CD14-positive monocyte (primary cell): ENCODE measurements around the gene RO60. TPM values are rescaled to one million over a fixed set of nuclear protein-coding genes. Genes with fewer than 3 reads are reported as not detected.

Experiments
- DNase-seq, 3 donors: peaks; one replicate each; pipeline ENCODE4 v3.0.0-alpha.2; 2011 to 2022
- H2AFZ ChIP-seq: 2 replicates; pipeline ENCODE4 v1.6.0; 2012; ENCODE audit warnings: mild to moderate bottlenecking, low read depth, low read length, inconsistent platforms; ENCODE audit not compliant: insufficient read depth, poor library complexity, severe bottlenecking
- H3K27ac ChIP-seq, 2 donors: 1 replicate in 1 of 2; 2 replicates in 1 of 2; pipeline ENCODE4 v1.5.1; 2012 to 2013; ENCODE audit warnings: low read length in 2 of 2, control low read depth in 1 of 2, inconsistent platforms in 1 of 2, low read depth in 1 of 2, mild to moderate bottlenecking in 1 of 2
- H3K27me3 ChIP-seq, 2 donors: one replicate each; pipeline versions ENCODE4 v1.6.0 to v1.6.1; 2011 to 2013; ENCODE audit warnings: low read length in 2 of 2; ENCODE audit not compliant: control insufficient read depth in 2 of 2, insufficient read depth in 2 of 2
- H3K36me3 ChIP-seq, 2 donors: replicated peaks in 1 of 2; 1 replicate in 1 of 2; 2 replicates in 1 of 2; pipeline versions ENCODE4 v1.5.1 to v1.6.1; 2012 to 2013; ENCODE audit warnings: low read length in 2 of 2, control low read depth in 1 of 2, inconsistent platforms in 1 of 2, mild to moderate bottlenecking in 1 of 2; ENCODE audit not compliant: insufficient read depth in 2 of 2, control insufficient read depth in 1 of 2
- H3K4me1 ChIP-seq, 2 donors: 1 replicate in 1 of 2; 2 replicates in 1 of 2; pipeline versions ENCODE4 v1.5.1 to v1.6.1; 2012 to 2013; ENCODE audit warnings: low read length in 2 of 2, control low read depth in 1 of 2, inconsistent platforms in 1 of 2, mild to moderate bottlenecking in 1 of 2, moderate library complexity in 1 of 2; ENCODE audit not compliant: insufficient read depth in 2 of 2, control insufficient read depth in 1 of 2
- H3K4me2 ChIP-seq: replicated peaks from 2 replicates; pipeline ENCODE3; 2012; ENCODE audit warnings: low read length, moderate library complexity, mild to moderate bottlenecking; ENCODE audit not compliant: poor library complexity, severe bottlenecking; ENCODE audit errors: extremely low read depth
- H3K4me3 ChIP-seq, 3 experiments: fragments of 200-600 bp in 1 of 3; sonication (generic) in 1 of 3; replicated peaks in 1 of 3; 1 replicate in 2 of 3; 2 replicates in 1 of 3; pipeline ENCODE4 v1.5.1; 2011 to 2013; ENCODE audit warnings: low read length in 3 of 3, mild to moderate bottlenecking in 3 of 3, control low read depth in 2 of 3, low read depth in 2 of 3, inconsistent platforms in 1 of 3, moderate library complexity in 1 of 3
- H3K79me2 ChIP-seq: 2 replicates; pipeline ENCODE4 v1.6.0; 2012; ENCODE audit warnings: mild to moderate bottlenecking, control low read depth, inconsistent platforms, low read length, moderate library complexity; ENCODE audit not compliant: insufficient read depth
- H3K9ac ChIP-seq: 2 replicates; pipeline ENCODE4 v1.6.0; 2017; ENCODE audit warnings: low read length, mild to moderate bottlenecking; ENCODE audit not compliant: insufficient read depth, poor library complexity, severe bottlenecking
- H3K9me3 ChIP-seq, 2 donors: replicated peaks in 1 of 2; 1 replicate in 1 of 2; 2 replicates in 1 of 2; pipeline versions ENCODE4 v1.5.1 to v1.6.1; 2012 to 2013; ENCODE audit warnings: low read length in 2 of 2, control low read depth in 1 of 2; ENCODE audit not compliant: control insufficient read depth in 1 of 2, insufficient read depth in 1 of 2
- H4K20me1 ChIP-seq: 2 replicates; pipeline ENCODE4 v1.6.0; 2012; ENCODE audit warnings: mild to moderate bottlenecking, low read length, control low read depth, moderate library complexity; ENCODE audit not compliant: insufficient read depth
- H3K27ac Mint-ChIP-seq, 7 donors: one replicate each; pipeline ENCODE4 v1.8.0; 2020; ENCODE audit warnings: mild to moderate bottlenecking in 7 of 7, mixed read lengths in 7 of 7, moderate library complexity in 6 of 7, inconsistent platforms in 2 of 7
- H3K27me3 Mint-ChIP-seq, 3 donors: one replicate each; pipeline ENCODE4 v1.8.0; 2021 to 2022; ENCODE audit warnings: low read depth in 3 of 3, mild to moderate bottlenecking in 3 of 3, mixed read lengths in 3 of 3, moderate library complexity in 3 of 3, inconsistent platforms in 1 of 3
- H3K36me3 Mint-ChIP-seq, 2 donors: one replicate each; pipeline ENCODE4 v1.8.0; 2020; ENCODE audit warnings: mixed read lengths in 2 of 2, inconsistent platforms in 1 of 2, mild to moderate bottlenecking in 1 of 2
- H3K4me1 Mint-ChIP-seq: one replicate; pipeline ENCODE4 v1.8.0; 2020; ENCODE audit warnings: mild to moderate bottlenecking, mixed read lengths
- H3K4me3 Mint-ChIP-seq, 2 donors: one replicate each; pipeline ENCODE4 v1.8.0; 2020; ENCODE audit warnings: mild to moderate bottlenecking in 2 of 2, mixed read lengths in 2 of 2, moderate library complexity in 1 of 2
- H3K9me3 Mint-ChIP-seq, 7 donors: one replicate each; pipeline ENCODE4 v1.8.0; 2020 to 2022; ENCODE audit warnings: mixed read lengths in 7 of 7, mild to moderate bottlenecking in 6 of 7, moderate library complexity in 6 of 7, inconsistent platforms in 2 of 7
- intact Hi-C, 2 donors: fragments of 100-400 bp; cut with micrococcal nuclease; formaldehyde crosslinking; loops; one replicate each; pipeline versions ENCODE4 v1.15.0 to v1.15.1; 2023
- polyA plus RNA-seq, 3 donors: library from polyadenylated mRNA; depleted of rRNA in 1 of 3; unstranded in 2 of 3; stranded (reverse) in 1 of 3; fragments of 300-500 nt in 2 of 3; fragments of >200 nt in 1 of 3; fragmentation: Illumina TruSeq in 2 of 3; gene quantifications; 1 replicate in 2 of 3; 2 replicates in 1 of 3; pipeline ENCODE4 v1.2.3, GENCODE V29; 2012 to 2021
- TF ChIP-seq, protein P1 (sequence below): fragments of 200-600 bp; IDR thresholded peaks from one replicate; pipeline ENCODE4 v1.8.0; 2022; ENCODE audit warnings: antibody characterized with exemption, mild to moderate bottlenecking

The RO60 gene
- polyA plus RNA-seq, 3 donors = 13.2 to 67.9 (median 58.1) TPM

DNA sequence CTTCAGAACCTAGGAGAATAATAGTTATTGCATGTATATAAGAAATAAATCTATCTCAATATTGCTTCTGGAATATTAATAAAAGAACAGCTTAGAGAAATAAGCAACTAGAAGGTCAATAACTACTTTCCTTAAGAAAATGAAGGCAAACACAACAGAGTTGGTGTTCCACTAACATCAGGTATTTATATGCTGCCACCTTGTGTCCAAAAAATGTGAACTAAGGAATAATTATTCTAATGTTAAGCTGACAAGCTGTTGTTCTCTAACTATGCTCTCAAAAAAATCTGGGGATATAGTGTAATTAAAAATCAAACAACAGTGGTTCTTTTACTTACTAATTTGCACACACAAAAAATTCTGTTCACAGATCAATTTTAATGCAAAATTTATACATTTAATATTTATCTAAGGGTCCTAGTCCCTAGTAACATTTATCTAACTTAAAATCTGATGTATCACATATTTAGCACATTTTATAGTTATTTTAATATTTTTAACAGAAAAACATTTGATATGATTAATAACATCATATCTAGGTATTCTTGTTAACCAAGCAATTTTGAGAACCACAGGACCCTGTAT, 39.9 kb upstream of the RO60 start:
- Mint-ChIP-seq H3K4me1 (peaks cover 4% of the 10 kb centered on the region), H3K4me3 (no peak overlapping the region), H3K27ac (peak overlapping the region in 4 of 7 donors; percentile 37 to 64 (median 44)), H3K9me3 (no peaks in the 10 kb centered on the region), H3K36me3 (peaks cover 16 to 19% of the 10 kb centered on the region in 2 donors), H3K27me3 (no peaks in the 10 kb centered on the region)
- Histone ChIP-seq H4K20me1 (no peaks in the 10 kb centered on the region), H3K9ac (no peak overlapping the region), H3K27ac (peak overlapping the region in 1 of 2 donors; percentile 48), H3K4me1 (peaks cover 3 to 6% of the 10 kb centered on the region in 2 donors), H3K79me2 (no peaks in the 10 kb centered on the region), H3K9me3 (no peaks in the 10 kb centered on the region), H3K36me3 (peaks cover 17 to 41% of the 10 kb centered on the region in 2 donors), H2AFZ (no peak overlapping the region), H3K4me3 (no peak overlapping the region), H3K27me3 (no peaks in the 10 kb centered on the region), H3K4me2 (no peak overlapping the region)
- TF ChIP-seq, protein P1, sequence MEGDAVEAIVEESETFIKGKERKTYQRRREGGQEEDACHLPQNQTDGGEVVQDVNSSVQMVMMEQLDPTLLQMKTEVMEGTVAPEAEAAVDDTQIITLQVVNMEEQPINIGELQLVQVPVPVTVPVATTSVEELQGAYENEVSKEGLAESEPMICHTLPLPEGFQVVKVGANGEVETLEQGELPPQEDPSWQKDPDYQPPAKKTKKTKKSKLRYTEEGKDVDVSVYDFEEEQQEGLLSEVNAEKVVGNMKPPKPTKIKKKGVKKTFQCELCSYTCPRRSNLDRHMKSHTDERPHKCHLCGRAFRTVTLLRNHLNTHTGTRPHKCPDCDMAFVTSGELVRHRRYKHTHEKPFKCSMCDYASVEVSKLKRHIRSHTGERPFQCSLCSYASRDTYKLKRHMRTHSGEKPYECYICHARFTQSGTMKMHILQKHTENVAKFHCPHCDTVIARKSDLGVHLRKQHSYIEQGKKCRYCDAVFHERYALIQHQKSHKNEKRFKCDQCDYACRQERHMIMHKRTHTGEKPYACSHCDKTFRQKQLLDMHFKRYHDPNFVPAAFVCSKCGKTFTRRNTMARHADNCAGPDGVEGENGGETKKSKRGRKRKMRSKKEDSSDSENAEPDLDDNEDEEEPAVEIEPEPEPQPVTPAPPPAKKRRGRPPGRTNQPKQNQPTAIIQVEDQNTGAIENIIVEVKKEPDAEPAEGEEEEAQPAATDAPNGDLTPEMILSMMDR = peak; percentile 71
- intact Hi-C loops = loop anchor here (5.0 kb wide), 4 partner anchors 38 to 412 kb away; partner anchors contain the start of genes RGS2 (in 2 of the 2), RO60 (in 1 of the 2) and UCHL5 (in 1 of the 2)
- peak; percentile 50 to 85 (median 63) for DNase-seq

DNA sequence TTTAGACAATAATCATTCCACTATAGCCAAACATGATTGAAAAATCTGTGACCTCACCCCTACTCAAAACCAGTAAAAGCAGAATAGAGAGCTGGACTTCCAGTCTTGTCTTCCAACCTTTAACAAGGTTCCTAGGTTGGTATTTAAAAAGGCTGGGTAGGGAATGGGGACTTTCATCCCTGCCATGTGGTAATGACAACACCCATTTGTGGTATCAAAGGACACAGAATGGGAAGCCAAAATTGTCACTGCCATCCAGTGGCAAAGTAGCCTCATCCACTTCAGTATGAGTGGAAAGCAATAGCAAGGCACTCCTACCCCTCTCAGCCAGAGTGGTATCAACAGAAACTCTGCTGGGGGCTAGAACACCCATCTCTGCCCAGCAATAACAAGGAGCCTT, 34.2 kb upstream of the RO60 start:
- peaks cover under 1% of the 10 kb centered on the region for H3K79me2 ChIP-seq
- H2AFZ ChIP-seq = no peak overlapping the region
- peak overlapping the region in 1 of 2 donors; percentile 14 for H3K27ac ChIP-seq
- H3K27me3 ChIP-seq = no peaks in the 10 kb centered on the region
- no peak overlapping the region for H3K4me2 ChIP-seq
- no peak overlapping the region for H3K9ac ChIP-seq
- no peak overlapping the region for H3K4me3 ChIP-seq
- Mint-ChIP-seq H3K9me3 (no peaks in the 10 kb centered on the region), H3K4me1 (no peaks in the 10 kb centered on the region), H3K27ac (peak overlapping the region in 4 of 7 donors; percentile 18 to 55 (median 22)), H3K27me3 (no peaks in the 10 kb centered on the region), H3K4me3 (no peak overlapping the region), H3K36me3 (peaks cover 24 to 45% of the 10 kb centered on the region in 2 donors)
- TF ChIP-seq, protein P1 = no peak
- H3K9me3 ChIP-seq = no peaks in the 10 kb centered on the region
- H3K4me1 ChIP-seq = no peaks in the 10 kb centered on the region
- H3K36me3 ChIP-seq = peaks cover 36 to 58% of the 10 kb centered on the region in 2 donors
- intact Hi-C loops = no loop called here
- no peak for DNase-seq
- no peaks in the 10 kb centered on the region for H4K20me1 ChIP-seq
